GM08714 (cell line): ENCODE data around the gene EIF3A.

Experiments
- H3K4me3 ChIP-seq: fragments of 200-500 bp; sonication (Bioruptor generic); 2 replicates; pipeline ENCODE4 v1.5.1; 2014; ENCODE audit warnings: mild to moderate bottlenecking, low read length, inconsistent platforms
- ZNF274 ChIP-seq: IDR thresholded peaks from 2 replicates; pipeline ENCODE4 v1.6.1; 2012; ENCODE audit warnings: mild to moderate bottlenecking, low read depth, low read length

The EIF3A gene

DNA sequence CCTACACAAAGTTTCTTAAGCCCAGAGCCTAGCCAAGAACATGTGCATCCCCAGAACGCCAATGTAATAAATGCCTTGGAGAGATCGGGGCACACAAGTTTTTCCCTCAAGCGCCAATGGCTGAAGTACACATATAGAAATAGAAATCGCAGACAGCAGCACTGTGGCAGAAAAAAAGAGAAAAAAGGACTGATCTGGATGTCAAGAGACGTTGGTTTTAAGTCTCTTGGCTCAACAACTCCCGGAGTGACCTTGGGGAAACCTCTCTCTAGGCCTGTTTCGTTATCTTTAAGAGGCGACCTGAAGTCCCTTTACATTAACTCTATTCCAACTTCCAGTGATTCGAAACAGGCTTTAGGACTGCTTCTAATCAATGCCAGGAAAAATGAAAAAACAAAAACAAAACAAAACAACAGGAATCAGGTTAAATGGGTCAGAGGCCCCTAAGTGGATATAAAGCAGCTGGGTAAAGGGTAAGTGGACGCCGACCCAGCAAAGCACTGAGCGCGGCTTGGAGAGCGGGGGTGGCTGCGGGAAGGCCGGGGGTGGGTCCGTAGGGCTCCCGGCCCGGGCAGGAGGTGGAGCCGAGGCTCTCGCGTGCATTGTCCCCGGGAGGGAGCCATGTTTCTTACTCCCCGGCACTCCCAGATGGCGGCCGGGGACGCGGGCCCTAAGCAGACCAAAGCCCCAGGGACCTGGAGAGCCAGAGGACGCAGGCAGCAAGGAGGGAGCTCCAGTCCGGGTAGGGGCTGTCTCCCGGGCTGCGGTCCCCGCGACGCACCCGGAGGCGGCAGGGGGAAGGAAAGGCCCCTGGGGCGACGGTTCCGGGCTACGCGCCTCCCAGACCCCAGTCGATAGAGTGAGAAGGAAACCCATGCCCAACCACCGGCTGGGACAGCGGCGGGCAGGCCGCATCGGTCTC, 757 bp downstream of the EIF3A start:
- H3K4me3 ChIP-seq: peak overlapping the region; percentile 63
- no peak for TF ChIP-seq ZNF274

DNA sequence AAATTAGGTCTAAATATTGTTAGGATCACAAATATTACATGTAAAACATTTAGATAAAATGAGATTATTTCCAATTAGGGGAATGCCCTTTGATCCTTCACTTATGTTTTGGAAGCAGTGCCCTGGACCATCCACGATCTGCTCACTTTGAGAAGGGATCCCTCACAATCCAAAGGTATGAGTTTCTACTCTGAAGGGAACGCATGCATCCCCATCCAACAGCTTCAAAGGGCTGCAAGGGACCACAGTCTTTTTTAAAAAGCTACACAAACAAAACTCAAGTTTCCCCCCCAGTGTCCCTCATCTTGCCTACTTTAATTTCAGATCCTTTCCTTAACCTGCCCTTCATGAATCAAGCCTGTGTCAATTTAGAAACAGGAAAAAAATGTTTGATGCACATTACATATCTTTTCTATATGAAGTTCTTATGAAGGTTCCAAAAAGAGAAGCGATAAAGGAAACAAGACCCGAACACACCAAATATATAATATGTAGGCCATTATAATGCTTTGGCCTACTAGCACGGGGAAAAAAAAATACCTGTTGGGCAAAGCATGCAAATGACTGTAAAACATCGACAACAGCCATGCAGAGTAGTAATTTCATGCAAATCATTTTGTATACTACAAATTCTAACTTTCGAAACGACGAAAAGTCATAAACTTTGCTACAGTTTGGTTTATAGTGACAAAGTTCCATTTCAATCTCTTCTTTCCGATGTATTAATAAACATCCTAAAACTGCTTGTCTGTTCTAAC, 2.0 kb downstream of the EIF3A start:
- peak overlapping the region; percentile 63 for H3K4me3 ChIP-seq
- TF ChIP-seq ZNF274: no peak

DNA sequence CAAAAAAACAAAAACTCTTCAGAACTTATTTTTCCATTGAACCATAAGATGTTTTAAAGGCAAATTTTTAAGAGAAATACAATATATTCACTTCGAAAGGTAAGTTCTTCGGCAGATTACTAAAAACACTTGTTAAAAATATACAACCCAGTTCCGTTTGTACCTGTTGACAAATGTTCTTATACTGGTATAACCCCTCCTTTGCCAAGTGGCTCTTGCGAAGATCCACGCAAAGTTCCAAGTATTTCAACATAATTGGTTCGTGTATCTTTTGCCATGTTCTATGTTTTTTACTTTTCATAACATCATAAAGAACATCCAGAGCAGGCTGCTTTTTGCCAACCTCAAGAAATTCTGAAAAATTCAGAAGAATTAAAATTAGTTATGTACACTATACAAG, 7.0 kb downstream of the EIF3A start:
- TF ChIP-seq ZNF274: no peak
- no peak overlapping the region for H3K4me3 ChIP-seq

DNA sequence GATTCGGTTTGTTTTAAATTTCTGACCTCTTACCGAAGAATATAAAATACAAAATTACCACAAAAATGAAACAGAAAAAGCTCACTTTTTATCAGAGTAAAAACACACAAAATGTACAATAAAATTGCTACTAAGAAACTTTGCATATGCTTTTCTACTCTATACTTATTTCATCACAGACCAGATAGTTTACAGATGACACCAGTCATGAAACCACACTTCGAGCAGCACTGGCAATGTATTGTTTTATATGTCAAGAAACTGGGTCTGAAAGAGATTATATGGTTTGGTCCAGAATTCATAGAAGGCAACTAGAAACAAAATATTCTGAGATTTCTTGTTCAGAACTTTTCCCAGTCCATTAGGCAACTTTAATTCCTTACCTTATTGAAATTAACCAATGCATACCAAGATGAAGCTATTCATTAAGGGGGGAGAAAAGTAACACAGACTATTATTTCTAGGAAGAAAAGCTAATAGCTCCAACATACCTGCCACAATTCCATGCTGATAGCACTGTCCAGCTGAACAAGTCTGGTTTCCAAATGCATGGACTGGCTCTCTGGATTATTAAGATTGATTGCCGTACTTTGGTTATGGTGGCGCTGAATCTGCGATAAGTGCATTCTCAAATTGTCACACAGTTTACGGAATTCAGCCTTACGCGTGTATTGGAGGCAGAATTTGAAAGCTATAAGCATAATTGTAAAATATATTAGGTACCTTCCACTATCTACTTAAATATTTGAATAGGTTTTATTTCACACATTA, 10.0 kb downstream of the EIF3A start:
- no peak for TF ChIP-seq ZNF274
- no peak overlapping the region for H3K4me3 ChIP-seq

DNA sequence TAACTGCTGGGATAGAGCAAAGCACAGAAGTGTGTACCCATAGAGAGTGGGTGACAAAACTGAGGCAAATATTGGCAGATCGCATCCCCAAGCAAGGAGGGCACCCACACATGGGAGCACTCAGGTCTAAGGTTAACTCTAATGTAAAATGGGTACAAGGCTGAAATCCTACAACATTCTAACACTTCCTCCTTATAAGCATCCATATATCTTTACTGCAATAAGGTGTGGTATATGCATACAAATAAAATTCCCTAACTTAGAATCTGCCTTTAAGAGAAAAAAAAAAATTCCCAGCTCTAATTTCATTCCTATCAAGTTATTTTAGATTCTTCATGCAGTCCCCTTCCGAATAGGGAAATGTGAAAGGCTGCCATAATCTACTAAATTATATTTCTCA, 18.7 kb downstream of the EIF3A start:
- no peak for TF ChIP-seq ZNF274
- no peak overlapping the region for H3K4me3 ChIP-seq

DNA sequence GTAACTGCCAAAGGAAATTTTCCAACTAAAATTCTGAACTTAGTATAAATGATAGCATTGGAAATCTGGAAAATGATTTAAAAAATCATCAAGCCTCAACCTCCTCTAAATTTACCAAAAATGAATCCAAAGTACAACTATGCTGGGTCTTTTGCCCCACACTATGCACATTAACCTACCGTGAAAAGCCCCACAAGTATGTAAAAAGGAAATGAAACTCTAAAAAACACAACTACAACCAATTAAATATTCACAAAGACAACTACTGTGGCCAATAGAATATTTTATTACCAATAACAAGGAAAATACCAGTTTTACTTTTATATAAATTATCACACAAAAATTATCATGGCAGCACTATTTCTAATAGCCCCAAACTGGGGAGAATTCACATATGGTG, 19.3 kb downstream of the EIF3A start:
- H3K4me3 ChIP-seq: no peak overlapping the region
- TF ChIP-seq ZNF274: no peak

DNA sequence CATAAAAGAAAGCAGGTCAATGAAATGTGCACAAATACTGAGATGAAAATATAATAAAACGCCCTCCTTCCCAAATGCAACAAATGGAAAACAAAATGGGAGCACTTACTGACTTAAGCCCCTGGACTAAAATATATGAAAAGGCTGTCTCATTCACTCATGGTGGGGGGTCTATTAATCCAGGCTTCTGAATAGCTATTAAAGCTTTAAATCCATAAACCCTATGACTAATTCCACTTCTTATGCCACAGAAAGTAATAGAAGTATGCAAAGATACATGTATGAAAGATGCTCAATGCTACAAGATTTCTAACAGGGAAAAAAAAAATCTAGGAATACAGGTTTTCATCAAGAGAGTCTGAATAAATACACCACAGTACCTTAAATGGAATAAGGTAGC, 20.5 kb downstream of the EIF3A start:
- H3K4me3 ChIP-seq: no peak overlapping the region
- no peak for TF ChIP-seq ZNF274

DNA sequence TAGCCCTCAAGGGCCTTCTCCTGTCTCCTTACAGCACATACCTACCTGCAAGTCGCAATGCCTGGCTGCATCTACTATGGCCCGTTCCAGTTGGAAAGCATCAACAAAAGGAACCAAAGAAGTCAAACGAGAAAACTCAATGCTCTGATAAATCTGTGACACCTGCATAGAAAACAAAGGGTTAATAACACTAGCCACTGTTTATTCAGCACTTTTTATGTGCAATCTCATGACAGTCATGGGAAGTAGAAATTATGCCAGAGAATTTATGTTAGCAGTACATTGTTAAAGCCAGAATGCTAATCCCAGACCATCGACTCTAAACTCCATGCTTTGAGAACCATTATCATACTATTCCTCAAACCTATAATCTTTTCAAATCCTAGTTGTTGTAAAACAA, 21.1 kb downstream of the EIF3A start:
- no peak overlapping the region for H3K4me3 ChIP-seq
- TF ChIP-seq ZNF274: no peak

DNA sequence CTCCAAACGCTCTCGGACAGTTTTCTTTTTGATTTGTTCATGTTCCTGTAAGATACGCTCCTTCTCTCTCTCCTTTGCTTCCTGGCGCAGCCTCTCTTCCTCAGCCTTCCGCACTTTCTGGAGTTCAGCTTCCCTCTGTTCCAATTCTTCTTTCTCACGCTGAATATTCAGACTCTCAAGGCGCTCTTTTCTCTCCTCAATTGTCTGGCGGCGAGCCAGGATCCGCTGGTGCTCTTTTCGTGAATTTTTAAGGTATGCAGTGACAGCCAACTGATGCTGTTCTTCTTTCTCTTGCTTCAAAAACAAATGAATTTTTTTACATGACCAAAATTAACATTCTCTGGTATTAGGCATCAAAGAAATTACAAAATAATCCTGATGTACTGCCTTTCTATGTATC, 22.6 kb downstream of the EIF3A start:
- TF ChIP-seq ZNF274: no peak
- no peak overlapping the region for H3K4me3 ChIP-seq

DNA sequence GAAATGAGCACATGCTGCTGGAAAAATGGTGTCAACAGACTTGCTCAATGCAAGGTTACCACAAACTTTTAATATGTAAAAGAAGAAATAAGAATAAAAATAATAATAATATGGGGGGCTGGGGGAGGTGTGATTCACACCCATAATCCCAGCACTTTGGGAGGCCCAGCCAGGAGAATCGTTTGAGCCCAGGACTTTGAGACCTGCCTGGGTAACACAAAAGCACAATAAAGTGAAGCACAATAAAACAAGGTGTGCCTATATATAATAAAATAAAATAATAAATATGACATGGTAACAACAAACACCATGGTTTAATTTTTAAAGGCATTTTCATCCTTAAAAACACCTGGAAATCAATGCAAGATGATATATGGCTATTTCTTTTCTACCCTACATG, 25.1 kb downstream of the EIF3A start:
- no peak overlapping the region for H3K4me3 ChIP-seq
- no peak for TF ChIP-seq ZNF274

DNA sequence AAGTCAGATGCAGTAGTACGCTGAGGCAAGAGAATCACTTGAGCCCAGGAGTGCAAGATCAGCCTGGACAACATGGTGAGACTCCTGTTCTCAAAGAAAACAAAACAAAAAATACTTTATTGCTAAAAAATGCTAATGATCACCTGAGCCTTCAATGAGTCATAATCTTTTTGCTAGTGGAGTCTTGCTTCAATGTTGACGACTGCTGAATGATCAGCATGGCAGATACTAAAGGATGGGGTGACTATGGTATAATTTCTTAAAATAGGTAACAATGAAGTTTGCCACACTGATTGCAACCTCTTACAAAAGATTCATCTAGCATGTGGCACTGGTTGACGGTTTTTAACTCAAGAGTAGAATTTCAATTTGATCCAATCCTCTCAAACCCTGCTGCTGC, 28.8 kb downstream of the EIF3A start:
- H3K4me3 ChIP-seq: no peak overlapping the region
- no peak for TF ChIP-seq ZNF274

DNA sequence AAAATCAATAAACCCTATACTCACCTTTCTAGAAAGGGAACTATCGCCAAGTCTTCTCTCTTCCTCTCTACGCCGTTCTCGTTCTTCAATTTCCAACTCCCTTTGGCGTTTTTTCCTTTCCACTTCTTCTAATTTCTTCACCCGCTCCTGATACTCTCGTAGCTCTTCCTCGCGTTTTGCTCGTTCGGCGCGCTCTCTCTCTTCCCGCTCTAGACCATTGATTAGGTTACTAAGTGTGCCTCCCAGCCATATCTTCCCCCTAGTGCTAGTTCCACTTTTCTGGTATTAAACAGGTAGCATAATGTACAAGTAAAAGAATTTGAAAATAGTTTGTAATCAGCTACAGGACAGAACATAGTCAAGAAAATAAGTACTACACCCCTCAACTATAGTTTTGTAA, 30.8 kb downstream of the EIF3A start:
- TF ChIP-seq ZNF274: no peak
- no peak overlapping the region for H3K4me3 ChIP-seq

DNA sequence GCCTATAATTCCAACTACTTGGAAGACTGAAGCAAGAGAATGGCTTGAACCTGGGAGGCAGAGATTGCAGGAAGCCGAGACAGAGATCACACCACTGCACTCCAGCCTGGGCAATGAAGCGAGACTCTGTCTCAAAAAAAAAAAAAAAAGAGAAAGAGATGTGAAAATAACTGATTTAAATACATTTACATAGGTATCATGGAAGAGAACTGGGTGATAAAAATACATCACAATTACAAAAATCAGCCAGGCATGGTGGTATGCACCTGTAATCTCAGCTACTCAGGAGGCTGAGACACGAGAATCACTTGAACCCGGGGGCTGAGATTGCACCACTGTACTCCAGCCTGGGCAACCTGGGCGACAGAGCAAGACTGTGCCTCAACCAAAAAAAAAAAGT, 31.3 kb downstream of the EIF3A start:
- no peak for TF ChIP-seq ZNF274
- no peak overlapping the region for H3K4me3 ChIP-seq

DNA sequence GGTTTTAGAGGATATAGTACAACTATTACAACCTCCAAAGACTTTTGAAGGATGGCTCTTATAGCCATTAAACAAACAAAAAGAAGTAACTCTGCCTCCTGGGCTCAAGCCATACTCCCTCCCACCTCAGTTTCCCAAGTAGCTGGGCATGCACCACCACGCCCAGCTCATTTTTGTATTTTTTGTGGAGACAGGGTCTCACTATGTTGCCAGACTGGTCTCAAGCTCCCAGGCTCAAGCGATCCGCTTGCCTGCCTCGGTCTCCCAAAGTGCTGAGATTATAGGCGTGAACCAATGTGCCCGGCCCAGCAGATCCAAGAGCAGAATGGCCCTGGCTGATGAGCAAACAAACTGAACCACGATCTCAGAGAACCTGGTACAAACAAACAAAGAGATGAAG, 35.1 kb downstream of the EIF3A start:
- H3K4me3 ChIP-seq: no peak overlapping the region

More for the DNA sequence above, 35.1 kb downstream of the EIF3A start:
- no peak for TF ChIP-seq ZNF274
